HS-27A (cell line): ENCODE data around the gene RDH11.
A peak's percentile ranks its signal among the peaks of the same experiment; 100 is the strongest.
"Not testable (repeated sequence)": the region's sequence is repeated elsewhere in the genome, so short reads cannot be mapped to it uniquely, and the experiment has no call there.

Source experiments
- DNase-seq: peaks from one replicate; pipeline ENCODE4 v3.0.0-alpha.2; 2012; ENCODE audit warnings: low read depth, missing footprints

Gene RDH11, protein sequence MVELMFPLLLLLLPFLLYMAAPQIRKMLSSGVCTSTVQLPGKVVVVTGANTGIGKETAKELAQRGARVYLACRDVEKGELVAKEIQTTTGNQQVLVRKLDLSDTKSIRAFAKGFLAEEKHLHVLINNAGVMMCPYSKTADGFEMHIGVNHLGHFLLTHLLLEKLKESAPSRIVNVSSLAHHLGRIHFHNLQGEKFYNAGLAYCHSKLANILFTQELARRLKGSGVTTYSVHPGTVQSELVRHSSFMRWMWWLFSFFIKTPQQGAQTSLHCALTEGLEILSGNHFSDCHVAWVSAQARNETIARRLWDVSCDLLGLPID

DNA sequence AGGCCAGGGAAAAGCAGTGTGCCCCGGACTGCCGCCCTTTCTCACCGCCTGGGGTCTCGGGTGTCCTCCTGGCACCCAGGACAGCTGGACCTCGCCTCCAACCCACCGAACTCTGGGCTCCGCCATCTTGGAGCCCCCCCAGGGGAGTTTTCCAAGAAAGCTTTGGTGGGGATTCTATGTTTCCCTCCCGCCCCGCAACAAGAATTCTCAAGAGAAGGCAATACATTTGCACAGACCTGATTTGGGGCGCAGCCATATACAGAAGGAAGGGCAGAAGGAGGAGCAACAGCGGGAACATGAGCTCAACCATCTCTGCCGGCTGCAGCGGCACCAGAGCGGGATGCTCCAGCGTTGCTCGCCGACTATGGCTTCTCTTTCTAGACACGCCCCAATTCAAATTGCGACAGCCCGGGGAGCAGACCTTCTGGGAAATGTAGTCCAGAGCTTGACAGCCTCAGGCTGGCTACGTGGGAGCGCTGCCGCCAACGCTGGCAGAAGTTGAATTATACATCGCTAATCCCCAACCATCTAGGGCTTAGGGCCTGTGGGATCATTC is at the start of gene RDH11:
Gene RDH11 (minus strand): TSS at position 371 of the 556 bp plus-strand sequence. CDS start 61 bp downstream, at position 310.
- DNase-seq = no peak

DNA sequence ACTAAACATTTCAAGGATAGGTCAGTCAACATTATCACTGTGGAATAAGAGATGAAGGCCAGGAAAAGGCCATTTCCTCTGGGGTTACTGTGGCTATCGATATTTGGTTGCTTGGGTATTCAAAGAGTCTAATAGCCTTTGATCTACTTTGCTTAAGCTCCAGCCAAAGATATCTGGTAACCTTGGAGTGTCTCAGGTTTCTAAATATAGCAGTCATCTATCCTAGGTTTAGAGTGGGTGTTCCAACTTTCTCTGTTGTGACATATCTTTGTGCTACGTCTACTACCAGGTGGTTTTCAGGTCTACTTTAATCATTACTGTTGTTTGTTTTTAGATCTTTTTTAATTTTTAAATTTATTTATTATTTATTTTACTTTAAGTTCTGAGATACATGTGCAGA is 48.5 kb upstream of the RDH11 start:
- no peak for DNase-seq

DNA sequence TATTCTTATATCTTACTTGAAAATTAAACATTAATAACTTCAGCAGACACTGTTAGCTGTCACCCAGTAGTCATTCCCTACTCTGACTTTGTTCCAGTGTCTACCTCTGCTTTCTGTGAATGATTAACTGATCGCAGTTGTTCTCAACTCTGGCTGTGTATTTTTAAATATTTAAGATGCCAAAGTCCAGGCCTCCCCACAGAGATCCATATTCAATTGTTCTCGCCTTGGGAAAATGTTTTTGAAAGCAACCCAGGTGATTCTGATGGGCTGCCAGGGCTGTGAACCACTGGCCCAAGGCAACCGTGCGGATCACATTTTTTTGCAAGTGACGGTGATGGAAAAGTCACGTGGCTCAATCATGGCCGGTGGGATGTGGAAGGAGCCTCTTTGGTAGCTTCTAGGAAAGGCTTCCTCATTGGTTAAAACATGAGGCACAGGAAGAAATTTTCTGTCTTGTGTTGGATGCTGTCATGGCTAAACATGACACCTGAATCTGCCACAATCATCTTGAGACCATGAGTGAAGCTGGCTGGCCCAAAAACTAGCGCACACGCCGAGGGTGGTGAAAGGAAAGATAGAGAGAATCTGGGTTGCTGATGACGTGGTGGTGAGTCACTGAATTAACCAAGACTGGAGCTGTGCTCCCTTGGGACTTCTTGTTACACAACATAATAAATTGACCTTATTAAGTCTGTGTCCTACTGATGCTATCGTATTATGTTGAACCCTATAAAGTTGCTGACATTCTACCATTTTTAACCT is 43.4 kb upstream of the RDH11 start:
- peak; percentile 88 for DNase-seq

DNA sequence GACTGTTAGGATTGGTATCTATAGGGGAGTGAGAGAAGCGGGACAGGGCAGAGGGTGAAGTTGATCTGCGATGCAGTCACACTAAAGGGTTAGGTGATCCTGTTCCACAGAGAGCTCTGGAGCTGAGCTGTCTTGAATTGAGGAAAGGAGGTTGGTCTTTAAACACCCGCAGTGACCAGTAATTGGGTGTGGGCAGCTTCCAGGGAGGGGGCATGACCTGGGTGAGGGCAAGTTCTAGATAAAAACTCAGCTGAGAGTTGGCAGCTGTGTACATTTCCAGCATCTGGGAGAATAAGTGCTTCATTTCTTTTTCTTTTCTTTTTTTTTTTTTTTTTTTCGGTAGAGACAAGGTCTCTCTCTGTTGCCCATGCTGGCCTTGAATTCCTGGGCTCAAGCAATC is 41.2 kb upstream of the RDH11 start:
- DNase-seq = no peak

DNA sequence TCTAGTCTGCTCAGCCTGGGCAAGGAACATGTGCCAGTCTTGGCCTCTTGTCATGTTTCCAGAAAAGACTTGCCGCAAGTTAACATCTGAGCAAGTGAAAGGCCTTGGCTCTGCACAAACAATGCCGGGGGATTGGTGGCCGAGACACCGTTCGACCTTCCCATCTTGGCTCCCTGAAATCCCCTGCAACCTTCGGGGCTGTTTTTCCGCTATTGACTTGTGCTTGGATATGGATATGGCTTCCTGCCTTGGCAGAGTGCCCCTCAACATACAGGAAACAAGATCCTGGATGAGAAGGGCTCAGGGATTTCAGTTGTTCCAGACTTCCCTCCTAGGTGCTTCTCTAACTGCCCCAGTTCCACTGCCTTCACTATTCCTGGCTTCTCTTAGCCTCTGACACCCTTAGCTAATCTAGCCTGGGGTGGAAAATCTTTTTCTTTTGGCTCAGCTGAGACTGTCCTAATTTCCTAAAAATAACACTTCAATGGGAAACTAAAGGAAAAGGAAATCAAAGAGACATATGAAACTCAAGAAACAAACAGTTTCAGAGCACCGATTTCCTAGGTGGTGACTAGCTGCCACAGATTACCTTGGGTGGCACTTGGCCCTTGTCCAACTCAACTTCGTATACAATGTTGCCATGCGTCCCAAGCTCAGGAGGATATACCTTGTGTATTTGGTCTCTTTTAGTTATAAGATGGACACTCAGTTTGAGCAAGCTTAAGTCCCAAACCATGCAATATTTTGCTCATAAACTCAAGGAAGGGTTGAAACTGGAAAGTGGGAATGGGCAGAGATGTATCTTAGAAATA is 40.0 kb upstream of the RDH11 start:
- no peak for DNase-seq

DNA sequence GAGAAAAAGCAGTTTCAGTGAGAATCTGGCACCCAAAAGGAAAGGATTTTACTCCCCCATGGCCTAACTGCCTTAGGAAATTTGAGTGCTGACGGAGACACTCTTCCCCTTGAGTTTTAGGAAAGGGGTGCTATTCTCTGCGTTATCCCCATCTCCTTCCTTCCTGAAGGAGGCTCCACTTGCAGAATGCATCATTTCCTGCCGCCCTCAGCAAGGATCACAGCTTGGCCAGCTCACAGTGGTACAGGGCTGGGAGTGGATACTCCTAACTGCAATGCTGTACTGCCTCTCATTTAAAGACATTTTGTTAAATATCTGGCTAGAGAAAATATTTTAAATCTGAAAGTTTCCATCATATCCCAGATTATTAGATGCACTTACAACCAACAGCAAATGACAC is 39.1 kb upstream of the RDH11 start:
- DNase-seq = no peak

DNA sequence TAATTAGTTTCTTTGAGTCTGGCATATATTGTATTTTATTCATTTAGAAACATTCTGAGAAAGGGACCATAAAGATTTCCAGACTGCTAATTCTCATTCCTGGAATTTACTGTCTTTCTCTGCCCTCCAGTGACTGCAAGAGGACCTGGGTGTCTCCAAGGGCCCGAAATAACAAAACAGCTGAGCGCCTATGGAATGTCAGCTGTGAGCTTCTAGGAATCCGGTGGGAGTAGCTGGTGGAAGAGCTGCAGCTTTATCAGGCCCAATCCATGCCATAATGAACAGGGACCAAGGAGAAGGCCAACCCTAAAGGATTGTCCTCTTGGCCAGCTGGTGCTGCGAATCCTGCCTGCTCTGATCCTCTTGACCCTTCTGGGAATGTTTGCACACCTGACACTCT is 38.1 kb upstream of the RDH11 start:
- no peak for DNase-seq

DNA sequence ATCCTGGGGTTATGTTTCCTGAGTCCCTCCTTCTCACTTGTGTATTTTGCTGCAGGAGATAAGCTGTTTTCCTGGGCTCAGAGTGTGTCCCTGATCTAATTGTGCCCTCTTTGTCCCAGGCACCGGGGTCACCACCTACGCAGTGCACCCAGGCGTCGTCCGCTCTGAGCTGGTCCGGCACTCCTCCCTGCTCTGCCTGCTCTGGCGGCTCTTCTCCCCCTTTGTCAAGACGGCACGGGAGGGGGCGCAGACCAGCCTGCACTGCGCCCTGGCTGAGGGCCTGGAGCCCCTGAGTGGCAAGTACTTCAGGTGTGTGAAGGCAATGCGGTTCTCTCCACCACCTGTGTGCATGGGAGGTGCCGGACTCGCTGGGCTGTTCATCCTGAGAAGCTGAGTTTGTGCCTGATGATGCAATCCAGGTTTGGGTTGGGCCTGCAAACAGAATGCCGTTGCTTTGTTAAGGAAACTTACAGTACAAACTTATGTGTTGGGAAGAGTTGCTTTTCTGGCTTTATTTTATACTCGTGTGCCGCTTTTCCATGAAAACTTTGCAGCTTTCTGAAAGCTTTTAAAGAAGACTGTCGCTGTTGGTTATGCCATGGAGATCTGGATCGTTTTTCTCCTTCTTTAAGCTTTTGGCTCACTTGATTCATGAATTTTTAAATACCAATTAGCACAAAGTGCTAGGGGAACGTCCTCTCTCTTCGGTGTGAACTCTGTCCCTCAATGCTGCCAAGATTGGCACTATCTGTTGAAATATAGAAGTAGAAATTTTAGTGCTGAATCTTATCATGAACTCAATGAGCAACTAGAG is 33.7 kb upstream of the RDH11 start:
- no peak for DNase-seq

DNA sequence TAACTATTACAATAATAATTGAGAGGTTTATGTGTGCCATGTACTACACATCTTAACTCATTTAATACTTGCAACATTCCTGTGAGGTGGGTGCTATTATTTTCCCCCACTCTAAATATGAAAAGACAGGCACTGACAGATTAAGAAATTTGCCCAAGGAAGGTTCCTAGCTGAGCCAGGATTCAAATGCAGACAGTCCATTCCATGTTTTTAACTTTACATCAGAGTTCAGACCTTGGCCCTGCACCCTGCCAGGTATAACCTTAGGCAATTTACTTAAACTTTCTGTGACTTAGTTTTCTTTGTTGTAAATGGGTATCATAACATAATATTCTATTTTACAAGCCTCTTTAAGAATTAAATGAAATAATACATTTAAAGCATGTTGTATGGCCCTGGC is 32.7 kb upstream of the RDH11 start:
- DNase-seq = no peak

DNA sequence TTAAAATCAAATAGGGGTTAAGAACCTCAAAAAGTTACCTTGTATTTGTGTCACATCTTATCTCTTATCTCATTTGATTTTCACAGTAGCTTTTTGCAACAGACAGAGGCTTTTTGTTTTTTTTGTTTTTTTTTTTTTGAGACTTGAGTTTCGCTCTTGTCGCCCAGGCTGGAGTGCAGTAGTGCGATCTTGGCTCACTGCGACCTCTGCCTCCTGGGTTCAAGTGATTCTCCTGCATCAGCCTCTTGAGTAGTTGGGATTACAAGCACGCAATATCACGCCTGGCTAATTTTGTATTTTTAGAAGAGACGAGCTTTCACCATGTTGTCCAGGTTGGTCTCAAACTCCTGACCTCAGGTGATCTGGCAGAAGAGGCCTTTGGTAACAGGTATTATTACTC is 31.8 kb upstream of the RDH11 start:
- no peak for DNase-seq

DNA sequence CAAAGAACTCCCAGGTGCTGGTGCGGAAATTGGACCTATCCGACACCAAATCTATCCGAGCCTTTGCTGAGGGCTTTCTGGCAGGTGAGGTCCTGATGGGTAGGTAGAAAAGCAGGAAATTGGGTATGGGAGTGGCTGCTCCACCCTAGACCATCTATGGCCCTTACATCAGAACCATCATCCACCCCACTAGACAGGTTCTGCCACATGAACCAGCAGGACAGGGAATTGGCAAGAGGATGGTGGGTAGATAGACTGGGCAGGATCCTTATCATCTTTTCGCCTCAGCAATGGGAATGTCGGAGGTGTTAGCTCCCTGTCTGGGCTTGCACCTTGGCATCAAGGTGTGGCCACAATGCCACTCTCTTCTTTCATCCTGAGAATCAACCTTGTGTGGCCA is 29.6 kb upstream of the RDH11 start:
- DNase-seq = no peak

DNA sequence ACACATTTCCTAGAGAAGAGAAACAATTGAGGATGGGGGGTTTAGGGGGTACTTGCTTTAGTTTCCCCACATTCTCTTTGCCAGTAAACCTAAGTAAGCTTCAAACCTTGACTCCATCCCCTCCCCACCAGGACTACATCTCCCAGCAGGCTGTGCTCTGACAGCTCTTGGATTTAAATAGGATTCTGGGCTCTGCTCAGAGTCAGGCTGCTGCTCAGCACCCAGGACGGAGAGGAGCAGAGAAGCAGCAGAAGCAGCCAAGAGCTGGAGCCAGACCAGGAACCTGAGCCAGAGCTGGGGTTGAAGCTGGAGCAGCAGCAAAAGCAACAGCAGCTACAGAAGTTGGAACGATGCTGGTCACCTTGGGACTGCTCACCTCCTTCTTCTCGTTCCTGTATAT is 26.7 kb upstream of the RDH11 start:
- no peak for DNase-seq

DNA sequence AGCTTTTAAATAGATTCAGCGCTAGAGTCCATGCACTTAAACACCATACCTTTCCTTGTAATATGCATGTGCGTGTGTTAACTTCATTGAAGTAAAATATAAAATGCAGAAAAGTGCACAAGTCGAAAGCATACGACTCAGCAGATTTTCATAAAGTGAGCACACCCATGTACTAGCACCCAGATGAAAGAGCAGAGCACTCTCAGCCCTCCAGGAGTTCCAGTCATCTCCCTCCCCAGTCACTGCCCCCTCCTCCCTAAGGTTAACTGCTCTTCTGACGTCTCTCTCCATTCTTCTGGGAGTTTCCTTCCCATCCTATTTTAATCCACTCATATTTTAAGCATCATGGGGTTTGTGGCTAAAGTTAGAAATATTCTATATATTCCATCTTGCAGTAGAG is 26.3 kb upstream of the RDH11 start:
- DNase-seq = no peak

DNA sequence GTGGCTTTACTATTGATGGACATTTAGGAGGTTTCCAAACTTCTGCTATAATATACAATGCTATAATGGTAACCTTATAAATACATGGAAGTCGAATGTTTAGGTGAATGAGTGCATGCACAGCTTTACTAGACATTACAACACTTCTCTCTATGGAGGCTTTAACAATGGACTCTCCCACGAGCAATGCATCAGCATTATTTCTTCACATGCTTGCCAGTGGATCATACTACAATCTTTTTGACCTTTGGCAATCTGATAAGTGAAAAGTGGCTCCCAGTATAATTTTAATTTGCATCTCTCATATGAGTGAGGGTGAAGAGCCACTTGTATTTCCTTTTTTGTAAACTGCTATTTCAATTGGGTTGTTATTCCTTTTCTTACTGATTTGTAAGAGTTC is 24.3 kb upstream of the RDH11 start:
- DNase-seq = no peak

DNA sequence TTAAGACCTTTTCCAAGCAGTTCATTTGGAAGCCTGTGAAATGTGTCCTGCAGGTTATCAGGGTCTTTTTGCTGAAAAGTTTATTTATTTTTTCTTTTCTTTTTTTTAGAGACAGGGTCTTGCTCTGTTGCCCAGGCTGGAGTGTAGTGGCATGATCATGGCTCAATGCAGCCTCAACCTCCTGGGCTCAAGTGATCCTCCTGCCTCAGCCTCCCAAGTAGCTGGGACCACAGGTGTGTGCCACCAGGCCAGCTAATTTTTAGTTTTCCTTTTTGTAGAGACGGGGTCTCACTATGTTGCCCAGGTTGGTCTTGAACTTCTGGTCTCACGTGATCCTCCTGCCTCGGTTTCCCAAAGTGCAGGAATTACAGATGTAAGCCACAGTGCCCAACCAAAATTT is 23.8 kb upstream of the RDH11 start:
- DNase-seq = not testable (repeated sequence)

DNA sequence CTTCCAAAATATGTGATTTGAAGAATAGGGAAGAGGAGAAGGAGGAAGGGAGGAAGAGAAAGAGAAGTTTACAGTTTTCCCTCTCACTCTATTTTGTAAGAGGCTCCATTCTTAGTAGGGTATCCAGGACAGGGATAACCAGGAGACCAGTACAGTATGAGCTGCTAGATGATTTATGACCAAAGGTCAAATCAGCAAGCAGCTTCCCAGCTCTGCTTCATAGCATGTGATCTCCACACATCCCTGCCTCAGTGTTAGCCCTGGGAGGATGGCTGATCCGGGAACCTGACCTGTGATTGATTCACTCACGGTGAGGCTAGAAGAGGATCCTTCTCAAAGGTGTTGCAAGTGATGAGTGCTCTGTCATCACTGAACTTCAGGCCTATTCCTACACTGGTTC is 22.7 kb upstream of the RDH11 start:
- no peak for DNase-seq

DNA sequence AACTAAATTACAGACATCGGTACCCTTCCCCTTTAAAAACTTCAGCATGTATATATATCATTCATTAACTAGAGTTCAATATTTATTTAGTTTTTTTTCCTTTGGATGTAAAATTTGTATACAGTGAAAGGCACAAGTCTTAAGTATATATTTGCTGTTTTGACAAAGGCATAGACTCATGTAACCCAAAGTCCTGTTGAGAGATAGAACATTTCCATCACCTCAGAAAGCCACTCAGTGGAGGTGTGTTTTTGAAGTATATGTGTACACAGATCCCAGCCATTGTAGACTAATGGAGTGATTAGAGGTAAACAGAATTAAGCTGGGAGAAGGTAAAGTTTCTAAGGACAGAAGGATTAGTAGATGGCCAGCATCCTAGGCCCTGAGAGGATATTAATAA is 21.5 kb upstream of the RDH11 start:
- no peak for DNase-seq

DNA sequence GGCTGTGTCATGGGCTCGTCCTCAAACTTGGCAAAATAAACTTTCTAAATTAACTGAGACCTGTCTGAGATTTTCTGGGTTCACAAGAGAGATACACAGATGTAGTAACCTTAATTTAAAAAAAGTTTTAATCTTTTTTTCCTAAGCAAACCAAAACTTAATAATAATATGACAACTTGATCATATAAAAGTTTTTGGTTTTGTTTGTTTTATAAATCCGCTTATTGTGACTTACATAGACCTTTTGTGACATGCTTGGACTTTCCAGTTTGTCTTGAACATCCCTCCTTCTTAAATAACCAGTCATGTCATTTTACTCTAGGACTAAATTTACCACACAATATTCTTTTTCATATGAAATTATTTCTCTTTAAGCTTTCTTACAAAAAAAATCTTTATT is 14.6 kb upstream of the RDH11 start:
- DNase-seq = no peak

DNA sequence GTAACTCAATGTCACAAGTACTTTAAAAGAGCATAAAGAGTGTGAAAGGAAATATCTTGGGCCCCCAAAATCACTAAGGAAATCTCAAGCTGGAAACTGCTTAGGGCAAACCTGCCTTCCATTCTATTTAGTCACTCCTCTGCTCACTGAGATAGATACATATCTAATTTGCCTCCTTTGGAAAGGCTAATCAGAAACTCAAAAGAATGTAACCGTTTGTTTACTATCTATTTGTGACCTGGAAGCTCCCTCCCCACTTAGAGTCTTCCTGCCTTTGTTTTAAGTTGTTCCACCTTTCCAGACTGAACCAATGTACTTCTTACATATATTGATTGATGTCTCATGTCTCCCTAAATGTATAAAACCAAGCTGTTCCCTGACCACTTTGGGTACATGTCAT is 14.2 kb upstream of the RDH11 start:
- not testable (repeated sequence) for DNase-seq

DNA sequence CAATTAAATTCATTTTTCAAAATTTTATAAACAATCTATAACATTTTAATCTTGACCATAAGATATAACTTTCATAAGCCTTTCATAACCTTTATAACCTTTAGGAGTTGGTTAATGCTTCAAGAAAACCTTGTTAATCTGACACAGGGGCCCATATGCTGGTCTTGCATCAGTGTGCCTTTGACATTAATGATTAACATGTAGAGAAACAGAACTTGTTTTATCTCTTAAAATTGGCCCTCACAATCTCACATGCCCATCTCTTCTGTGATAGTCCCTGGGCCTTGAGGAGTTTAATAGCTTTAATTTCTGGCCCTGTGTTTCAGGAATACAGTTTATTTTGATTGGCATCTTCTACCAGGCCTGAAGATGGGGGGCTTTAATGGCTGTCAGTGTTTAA is 13.8 kb upstream of the RDH11 start:
- DNase-seq = not testable (repeated sequence)

DNA sequence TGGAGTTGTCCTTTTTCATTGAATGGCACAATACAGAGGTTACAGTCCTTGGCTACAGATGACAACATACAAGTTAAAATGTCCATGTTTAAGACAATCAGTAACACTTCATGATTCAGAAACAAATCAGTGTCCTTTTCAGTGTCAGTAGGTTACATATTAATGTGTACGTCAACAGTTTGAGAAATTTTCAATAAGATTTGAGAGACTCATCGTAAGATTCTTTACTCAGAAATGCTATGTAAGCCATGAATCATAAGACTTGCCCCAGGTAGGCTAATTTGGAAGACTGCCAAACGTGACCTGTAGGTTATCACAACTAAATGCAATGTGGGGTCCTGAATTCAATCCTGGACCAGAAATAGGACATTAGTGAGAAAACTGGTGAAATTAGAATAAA is 9.6 kb upstream of the RDH11 start:
- no peak for DNase-seq
